PFSK-1 (cell line): ENCODE results near the gene PM20D2.

Experiments used
- FOXP2 ChIP-seq: optimal IDR thresholded peaks from 2 replicates; pipeline ENCODE3; 2011; ENCODE audit warnings: borderline replicate concordance, control low read depth, inconsistent platforms; ENCODE audit not compliant: insufficient read depth; ENCODE audit errors: extremely low read length, extremely low read depth
- POLR2AphosphoS5 ChIP-seq: IDR thresholded peaks from 2 replicates; pipeline ENCODE4 v1.6.1; 2012; ENCODE audit warnings: low read depth, mild to moderate bottlenecking, control low read depth, low read length, moderate library complexity
- REST ChIP-seq, 2 experiments: IDR thresholded peaks; 2 replicates each; pipeline versions ENCODE4 v1.6.1 to v1.8.0; 2011 to 2012; ENCODE audit warnings: low read depth in 2 of 2, low read length in 2 of 2, control low read depth in 1 of 2, inconsistent platforms in 1 of 2, mild to moderate bottlenecking in 1 of 2, moderate library complexity in 1 of 2; ENCODE audit not compliant: insufficient read depth in 1 of 2
- SIN3A ChIP-seq: IDR thresholded peaks from 2 replicates; pipeline ENCODE4 v1.6.1; 2012; ENCODE audit warnings: mild to moderate bottlenecking, low read length, moderate library complexity, borderline replicate concordance; ENCODE audit not compliant: insufficient read depth
- TAF1 ChIP-seq: IDR thresholded peaks from 2 replicates; pipeline ENCODE4 v1.6.1; 2012; ENCODE audit warnings: low read length, control low read depth, borderline replicate concordance; ENCODE audit not compliant: insufficient read depth

Gene PM20D2

DNA sequence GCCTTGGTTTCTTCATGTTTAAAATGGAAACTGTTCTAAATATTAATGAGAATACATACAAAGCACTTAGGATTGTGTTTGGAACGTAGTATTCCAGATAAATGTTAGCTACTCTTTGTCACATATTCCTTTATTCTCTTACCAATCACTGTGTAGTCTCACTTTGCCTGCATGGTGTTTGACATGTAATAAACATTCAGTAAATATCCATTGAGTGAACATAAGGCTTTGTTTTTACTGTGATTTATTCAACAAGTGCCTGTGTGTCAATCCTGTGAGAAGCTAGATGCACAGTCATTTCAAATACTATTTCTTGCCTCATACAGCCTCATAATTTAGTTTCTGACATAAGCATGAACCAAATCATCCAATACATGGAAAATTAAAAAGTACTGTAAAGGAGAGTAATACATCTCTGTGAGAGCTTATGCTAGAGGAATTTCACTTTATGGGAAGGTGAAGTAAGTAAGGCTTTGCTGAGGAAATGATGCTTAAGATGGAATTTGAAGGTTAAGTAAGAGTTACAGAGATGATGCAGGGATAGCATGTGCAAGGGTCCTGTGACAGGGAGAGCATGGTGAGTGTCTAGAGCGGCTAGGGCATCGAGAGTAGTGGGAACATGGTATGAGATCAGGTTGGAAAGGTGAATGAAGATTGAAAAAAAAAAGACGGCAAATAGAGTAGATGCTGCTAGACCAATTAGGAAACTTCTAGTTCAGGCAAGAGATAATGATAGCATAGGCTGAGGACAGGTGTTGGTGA, 14.7 kb downstream of the PM20D2 start:
- TF ChIP-seq FOXP2 (no peak), POLR2AphosphoS5 (no peak), REST (IDR thresholded peaks at IDR 0.05; ENCODE audit: insufficient read depth in 1 of 2, low read depth in 2 of 2, low read length in 2 of 2) (no peak), SIN3A (no peak), TAF1 (no peak)

DNA sequence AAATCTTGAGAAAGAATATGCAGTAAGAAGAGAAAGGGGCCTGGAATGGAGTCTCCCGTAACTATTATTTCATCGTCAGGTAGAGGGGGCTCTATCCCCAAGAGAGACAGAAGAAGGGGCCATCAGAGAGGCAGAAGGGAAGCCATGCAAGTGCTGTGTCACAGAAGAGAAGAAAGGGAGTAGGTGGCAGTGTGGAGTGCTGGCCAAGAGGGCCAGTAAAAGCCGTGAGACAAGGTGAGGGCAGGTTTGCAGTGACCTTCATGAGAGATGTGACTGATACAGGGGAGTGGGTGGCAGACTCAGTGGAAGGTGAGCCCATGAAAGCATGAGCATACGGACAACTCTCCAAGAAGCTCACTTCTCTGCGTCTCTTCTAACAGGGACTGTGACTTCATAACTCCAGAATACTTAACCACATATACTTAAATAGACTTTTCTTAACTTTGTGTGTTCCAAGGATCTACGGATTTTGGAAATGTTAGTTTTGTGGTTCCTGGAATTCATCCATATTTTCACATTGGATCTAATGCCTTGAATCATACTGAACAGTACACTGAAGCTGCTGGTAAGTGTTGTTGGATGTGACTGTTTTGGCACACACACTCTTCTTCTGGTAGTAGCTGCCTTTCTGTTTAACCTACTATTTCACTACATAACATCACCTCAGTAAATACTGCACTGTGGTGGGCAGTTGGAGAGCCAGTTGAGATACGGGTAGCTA, 15.6 kb downstream of the PM20D2 start:
- TF ChIP-seq SIN3A, result no peak
- no peak for TF ChIP-seq POLR2AphosphoS5
- no peak for TF ChIP-seq REST (IDR thresholded peaks at IDR 0.05; ENCODE audit: insufficient read depth in 1 of 2, low read depth in 2 of 2, low read length in 2 of 2)
- no peak for TF ChIP-seq TAF1
- no peak for TF ChIP-seq FOXP2

DNA sequence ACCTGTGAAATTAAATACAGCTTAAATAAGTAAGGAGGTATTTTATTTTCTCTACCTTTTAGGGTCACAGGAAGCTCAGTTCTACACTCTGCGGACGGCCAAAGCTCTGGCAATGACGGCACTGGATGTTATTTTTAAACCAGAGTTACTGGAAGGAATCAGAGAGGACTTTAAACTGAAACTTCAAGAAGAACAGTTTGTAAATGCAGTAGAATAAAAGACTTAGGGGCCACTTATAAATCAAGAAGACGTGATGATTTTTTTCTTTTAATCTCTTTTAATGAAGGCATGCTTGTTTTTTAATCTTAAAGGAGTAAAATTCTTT, 16.2 kb downstream of the PM20D2 start:
- TF ChIP-seq TAF1 (no peak), REST (IDR thresholded peaks at IDR 0.05; ENCODE audit: insufficient read depth in 1 of 2, low read depth in 2 of 2, low read length in 2 of 2) (no peak), SIN3A (no peak), POLR2AphosphoS5 (no peak), FOXP2 (no peak)

DNA sequence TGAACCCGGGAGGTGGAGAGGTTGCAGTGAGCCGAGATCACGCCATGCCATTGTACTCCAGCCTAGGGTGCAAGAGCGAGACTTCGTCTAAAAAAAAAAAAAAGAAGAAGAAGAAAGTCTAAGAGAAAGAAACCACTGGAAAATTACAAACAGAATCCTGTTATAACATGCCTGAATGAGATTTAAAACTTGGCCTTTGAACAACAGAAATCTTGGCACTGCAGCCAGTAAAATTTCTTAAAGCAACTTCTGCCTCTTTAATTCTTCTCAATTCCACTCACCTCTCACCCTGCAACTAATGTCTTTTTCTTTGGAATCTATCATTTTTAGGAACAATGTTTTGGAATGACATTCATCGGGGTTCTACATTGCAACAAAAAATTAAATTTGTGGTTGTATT, 26.3 kb downstream of the PM20D2 start:
- TF ChIP-seq SIN3A (no peak), FOXP2 (no peak), TAF1 (no peak), POLR2AphosphoS5 (no peak), REST (IDR thresholded peaks at IDR 0.05; ENCODE audit: insufficient read depth in 1 of 2, low read depth in 2 of 2, low read length in 2 of 2) (no peak)

DNA sequence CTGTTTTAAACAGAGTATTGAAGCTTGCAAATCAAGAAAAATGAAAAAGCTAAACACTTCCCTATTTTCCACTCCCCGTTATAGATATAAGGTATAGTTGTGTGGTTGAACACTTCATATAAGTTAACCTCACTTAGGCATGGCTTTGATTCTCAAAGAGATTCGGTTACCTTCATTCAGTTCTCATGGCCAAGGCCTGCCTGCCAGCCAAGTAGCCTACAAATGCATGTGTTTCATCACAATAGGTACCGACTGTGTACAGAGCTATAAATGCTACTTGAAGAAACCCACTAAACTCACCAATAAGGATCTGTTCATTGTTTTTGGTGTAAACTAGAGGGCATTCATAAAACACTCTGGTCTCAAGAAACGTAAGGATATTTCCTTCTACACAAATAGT, 27.8 kb downstream of the PM20D2 start:
- TF ChIP-seq POLR2AphosphoS5 (no peak), SIN3A (no peak), REST (IDR thresholded peaks at IDR 0.05; ENCODE audit: insufficient read depth in 1 of 2, low read depth in 2 of 2, low read length in 2 of 2) (no peak), TAF1 (no peak)
